Measurements from ENCODE around the gene CENPP. TPM values are rescaled to one million over a fixed set of nuclear protein-coding genes. Genes with fewer than 3 reads are reported as not detected.
"Not testable (repeated sequence)": the region's sequence is repeated elsewhere in the genome, so short reads cannot be mapped to it uniquely, and the experiment has no call there.

The CENPP gene
- total RNA-seq, 2 experiments from 2014 or later: 21.5 to 23.8 TPM

GRCh38 chr9:92408747-92409478 lies 83.2 kb downstream of the CENPP start:
- CTCF ChIA-PET: interaction anchor here (0.6 kb wide), 1 partner anchor 349 kb away, joined by 3 read pairs; no protein-coding TSS in a partner anchor
- POLR2A ChIA-PET: interaction anchor here (0.5 kb wide), 1 partner anchor 97 kb away, joined by 5 read pairs; no protein-coding TSS in a partner anchor

GRCh38 chr9:92411157-92411556 lies 85.4 kb downstream of the CENPP start:
- POLR2A ChIA-PET, CTCF ChIA-PET: not testable (repeated sequence)

GRCh38 chr9:92414566-92414965 lies 88.8 kb downstream of the CENPP start:
- ChIA-PET CTCF (no interaction called here), POLR2A (no interaction called here)

- ChIA-PET CTCF (no interaction called here), POLR2A (no interaction called here)
Observed at GRCh38 chr9:92422611-92423338, 97.0 kb downstream of the CENPP start.

GRCh38 chr9:92423612-92424011 lies 97.9 kb downstream of the CENPP start:
- CTCF ChIA-PET: no interaction called here

GRCh38 chr9:92424340-92424739 lies 98.6 kb downstream of the CENPP start, which contains the start of gene OMD:
Gene OMD, minus strand, starts transcription at chr9:92424471. Its CDS starts 6,913 bp downstream, at chr9:92417558.
- ChIA-PET POLR2A (no interaction called here), CTCF (no interaction called here)

More at GRCh38 chr9:92423612-92424011, 97.9 kb downstream of the CENPP start:
- POLR2A ChIA-PET: no interaction called here

- ChIA-PET CTCF (no interaction called here), POLR2A (no interaction called here)
Observed at GRCh38 chr9:92425474-92425873, 99.7 kb downstream of the CENPP start.

- ChIA-PET CTCF (no interaction called here), POLR2A (no interaction called here)
Observed at GRCh38 chr9:92426501-92427145, 100.9 kb downstream of the CENPP start.

- POLR2A ChIA-PET: no interaction called here
- CTCF ChIA-PET: no interaction called here
Observed at GRCh38 chr9:92429836-92430235, 104.1 kb downstream of the CENPP start.

GRCh38 chr9:92432350-92432749 lies 106.6 kb downstream of the CENPP start:
- ChIA-PET CTCF (no interaction called here), POLR2A (no interaction called here)

- ChIA-PET CTCF (no interaction called here), POLR2A (no interaction called here)
Observed at GRCh38 chr9:92432972-92433548, 107.3 kb downstream of the CENPP start.

- ChIA-PET POLR2A (no interaction called here), CTCF (no interaction called here)
Observed at GRCh38 chr9:92435263-92435662, 109.5 kb downstream of the CENPP start.

- CTCF ChIA-PET: no interaction called here
- POLR2A ChIA-PET: interaction anchor here (0.5 kb wide), 1 partner anchor 40 kb away, joined by 5 read pairs; no protein-coding TSS in a partner anchor
Observed at GRCh38 chr9:92438900-92439526, 113.3 kb downstream of the CENPP start.

- ChIA-PET POLR2A (interaction anchor here (0.6 kb wide), 1 partner anchor 227 kb away, joined by 3 read pairs; no protein-coding TSS in a partner anchor), CTCF (interaction anchor here (0.6 kb wide), 1 partner anchor 311 kb away, joined by 3 read pairs; no protein-coding TSS in a partner anchor)
Observed at GRCh38 chr9:92439921-92440750, 114.4 kb downstream of the CENPP start.

GRCh38 chr9:92440751-92441046 lies 114.9 kb downstream of the CENPP start:
- POLR2A ChIA-PET: no interaction called here
- CTCF ChIA-PET: interaction anchor here (0.6 kb wide), 1 partner anchor 310 kb away, joined by 3 read pairs; no protein-coding TSS in a partner anchor

- ChIA-PET CTCF (no interaction called here), POLR2A (no interaction called here)
Observed at GRCh38 chr9:92444841-92445240, 119.1 kb downstream of the CENPP start.

- POLR2A ChIA-PET: no interaction called here
- CTCF ChIA-PET: no interaction called here
Observed at GRCh38 chr9:92446536-92446935, 120.8 kb downstream of the CENPP start.

GRCh38 chr9:92455217-92455616 lies 129.5 kb downstream of the CENPP start:
- CTCF ChIA-PET: no interaction called here
- POLR2A ChIA-PET: no interaction called here

GRCh38 chr9:92457576-92457975 lies 131.8 kb downstream of the CENPP start:
- POLR2A ChIA-PET: no interaction called here
- CTCF ChIA-PET: no interaction called here
